ENCODE data around the gene NUDT13.
A peak's percentile ranks its signal among the peaks of the same experiment; 100 is the strongest.

Gene NUDT13

DNA sequence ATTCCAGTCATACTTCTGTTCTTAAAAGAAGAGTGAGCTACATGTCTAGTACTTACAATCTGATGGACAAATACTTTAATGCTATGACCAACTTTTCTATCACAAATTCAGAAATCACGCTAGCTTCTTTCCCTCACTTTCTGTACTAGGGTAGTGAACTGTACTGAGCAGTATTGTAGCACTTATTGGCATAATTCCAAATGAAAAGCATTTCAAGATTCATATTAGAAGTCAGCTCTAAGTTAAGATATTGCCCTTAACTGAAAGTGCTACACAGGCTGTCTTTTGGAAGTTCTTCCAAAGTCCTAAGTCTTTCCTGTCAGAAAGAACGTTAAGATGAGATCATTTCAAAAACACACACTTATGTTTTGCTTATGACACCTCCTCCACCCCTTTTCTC, 27.0 kb upstream of the NUDT13 start:
- Histone ChIP-seq H3K4me2 (no peak overlapping the region), H3K27ac (no peak overlapping the region), H3K4me3 (no peak overlapping the region), H3K4me1 (peaks cover 0 to 44% (median 0%) of the 10 kb centered on the region in 10 experiments; a peak in 6 of 20 replicates), H4K20me1 (peaks cover 0 to 99% (median 11%) of the 10 kb centered on the region in 11 experiments; a peak in 11 of 22 replicates), H3K9me3 (replicated peaks in 1 of 11) (no peaks in the 10 kb centered on the region), H3K36me3 (peaks cover 11 to 47% (median 31%) of the 10 kb centered on the region in 11 experiments; a peak in 21 of 22 replicates), H3K9ac (no peak overlapping the region), H3K27me3 (no peaks in the 10 kb centered on the region)
- TF ChIP-seq Cebpa-rat (IDR thresholded peaks at IDR 0.05) = no peak

DNA sequence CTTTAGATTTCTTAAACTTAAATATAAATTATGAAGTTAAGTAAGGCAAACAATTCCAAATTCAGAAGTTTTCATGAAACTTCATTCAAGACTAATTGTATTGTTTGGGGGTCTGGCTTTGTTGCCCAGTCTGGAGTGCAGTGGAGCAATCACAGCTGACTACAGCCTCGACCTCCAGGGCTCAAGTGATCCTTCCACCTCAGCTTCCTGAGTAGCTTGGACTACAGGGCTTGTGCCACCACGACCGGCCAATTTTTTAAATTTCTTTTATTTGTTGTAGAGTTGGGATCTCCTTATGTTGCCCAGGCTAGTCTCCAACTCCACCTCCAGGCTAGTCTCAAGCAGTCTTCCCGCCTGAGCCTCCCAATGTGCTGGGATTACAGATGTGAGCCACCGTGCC, 26.0 kb upstream of the NUDT13 start:
- Histone ChIP-seq H3K9me3 (replicated peaks in 1 of 11) (no peaks in the 10 kb centered on the region), H3K4me2 (no peak overlapping the region), H3K27ac (no peak overlapping the region), H4K20me1 (peaks cover 0 to 99% (median 9%) of the 10 kb centered on the region in 11 experiments; a peak in 11 of 22 replicates), H3K4me3 (no peak overlapping the region), H3K36me3 (peaks cover 8 to 49% (median 27%) of the 10 kb centered on the region in 11 experiments; a peak in 21 of 22 replicates), H3K4me1 (peaks cover 0 to 51% (median 0%) of the 10 kb centered on the region in 10 experiments; a peak in 6 of 20 replicates), H3K27me3 (no peaks in the 10 kb centered on the region), H3K9ac (no peak overlapping the region)
- TF ChIP-seq Cebpa-rat (IDR thresholded peaks at IDR 0.05) = no peak

DNA sequence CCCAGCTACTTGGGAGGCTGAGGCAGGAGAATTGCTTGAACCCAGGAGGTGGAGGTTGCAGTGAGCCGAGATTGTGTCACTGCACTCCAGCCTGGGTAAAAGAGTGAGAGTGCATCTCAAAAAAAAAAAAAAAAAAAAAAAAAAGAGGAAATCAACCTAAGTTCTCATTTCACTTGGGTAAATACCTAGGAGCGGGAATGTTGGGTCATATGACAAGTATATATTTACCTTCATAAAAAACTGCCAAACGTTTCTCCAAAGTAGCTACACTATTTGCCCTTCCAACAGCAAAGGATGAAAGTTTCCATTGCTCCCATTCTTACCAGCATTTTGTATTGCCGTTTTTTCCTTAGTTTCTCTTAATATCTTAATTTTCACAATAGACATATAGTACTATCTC, 23.4 kb upstream of the NUDT13 start:
- H3K9ac ChIP-seq = no peak overlapping the region
- no peaks in the 10 kb centered on the region for H3K9me3 ChIP-seq (replicated peaks in 1 of 11)
- TF ChIP-seq Cebpa-rat (IDR thresholded peaks at IDR 0.05) = no peak
- H3K4me3 ChIP-seq = no peak overlapping the region
- peak overlapping the region in 1 of 11 experiments; percentile 16; a peak in 1 of 22 replicates for H3K4me2 ChIP-seq
- H3K4me1 ChIP-seq = peaks cover 0 to 73% (median 0%) of the 10 kb centered on the region in 10 experiments; a peak in 8 of 20 replicates
- no peak overlapping the region for H3K27ac ChIP-seq
- peaks cover 0 to 100% (median 11%) of the 10 kb centered on the region in 11 experiments; a peak in 13 of 22 replicates for H4K20me1 ChIP-seq
- H3K36me3 ChIP-seq = peaks cover 8 to 59% (median 24%) of the 10 kb centered on the region in 11 experiments; a peak in 19 of 22 replicates
- no peaks in the 10 kb centered on the region for H3K27me3 ChIP-seq

DNA sequence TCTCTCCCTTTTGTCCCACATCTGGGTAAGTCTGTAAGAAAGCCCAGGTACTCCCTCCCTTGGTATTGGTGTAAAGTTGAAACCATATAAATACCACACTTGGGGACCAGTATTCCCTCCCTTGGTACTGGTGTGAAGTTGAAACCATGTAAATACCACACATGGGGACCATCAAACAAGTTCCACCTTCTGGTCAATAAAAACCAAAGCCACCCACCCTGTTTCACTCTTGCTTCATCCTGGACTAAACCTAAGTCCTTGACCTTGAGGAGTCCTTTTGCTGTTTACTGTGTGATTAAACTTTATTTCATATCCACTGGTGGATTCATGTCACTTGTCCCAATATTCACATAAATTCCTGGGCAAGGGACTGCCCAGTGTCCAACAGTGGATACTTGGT, 22.0 kb upstream of the NUDT13 start:
- Histone ChIP-seq H3K4me1 (peaks cover 0 to 87% (median 7%) of the 10 kb centered on the region in 10 experiments; a peak in 14 of 20 replicates), H3K36me3 (peaks cover 8 to 66% (median 27%) of the 10 kb centered on the region in 11 experiments; a peak in 18 of 22 replicates), H3K27me3 (no peaks in the 10 kb centered on the region), H3K27ac (no peak overlapping the region), H4K20me1 (peaks cover 0 to 100% (median 20%) of the 10 kb centered on the region in 11 experiments; a peak in 13 of 22 replicates), H3K4me3 (no peak overlapping the region), H3K4me2 (no peak overlapping the region), H3K9ac (no peak overlapping the region), H3K9me3 (replicated peaks in 1 of 11) (no peaks in the 10 kb centered on the region)
- no peak for TF ChIP-seq Cebpa-rat (IDR thresholded peaks at IDR 0.05)

DNA sequence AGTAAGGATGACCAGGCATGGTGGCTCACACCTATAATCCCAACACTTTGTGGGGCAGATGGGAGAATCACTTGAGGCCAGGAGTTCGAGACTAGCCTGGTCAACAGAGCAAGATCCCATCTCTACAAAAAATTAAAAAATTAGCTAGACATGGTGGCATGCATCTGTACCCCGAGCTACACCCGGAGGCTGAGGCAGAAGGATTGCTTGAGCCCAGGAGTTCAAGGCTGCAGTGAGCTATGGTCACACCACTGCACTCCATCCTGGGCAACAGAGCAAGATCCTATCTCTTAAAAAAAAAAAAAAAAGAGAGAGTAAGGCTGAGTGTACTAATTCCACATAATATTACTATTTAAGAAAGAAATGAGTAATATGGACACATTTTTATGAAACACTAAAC, 17.4 kb upstream of the NUDT13 start:
- H3K4me2 ChIP-seq = peak overlapping the region in 9 of 11 experiments; percentile 19 to 69 (median 35); a peak in 12 of 22 replicates
- peaks cover 4 to 72% (median 27%) of the 10 kb centered on the region in 11 experiments; a peak in 16 of 22 replicates for H4K20me1 ChIP-seq
- no peaks in the 10 kb centered on the region for H3K27me3 ChIP-seq
- H3K27ac ChIP-seq = no peak overlapping the region
- H3K36me3 ChIP-seq = peaks cover 5 to 43% (median 20%) of the 10 kb centered on the region in 11 experiments; a peak in 17 of 22 replicates
- peaks cover 18 to 67% (median 29%) of the 10 kb centered on the region in 10 experiments for H3K4me1 ChIP-seq
- no peak for TF ChIP-seq Cebpa-rat (IDR thresholded peaks at IDR 0.05)
- no peak overlapping the region for H3K4me3 ChIP-seq
- no peaks in the 10 kb centered on the region for H3K9me3 ChIP-seq (replicated peaks in 1 of 11)
- no peak overlapping the region for H3K9ac ChIP-seq

DNA sequence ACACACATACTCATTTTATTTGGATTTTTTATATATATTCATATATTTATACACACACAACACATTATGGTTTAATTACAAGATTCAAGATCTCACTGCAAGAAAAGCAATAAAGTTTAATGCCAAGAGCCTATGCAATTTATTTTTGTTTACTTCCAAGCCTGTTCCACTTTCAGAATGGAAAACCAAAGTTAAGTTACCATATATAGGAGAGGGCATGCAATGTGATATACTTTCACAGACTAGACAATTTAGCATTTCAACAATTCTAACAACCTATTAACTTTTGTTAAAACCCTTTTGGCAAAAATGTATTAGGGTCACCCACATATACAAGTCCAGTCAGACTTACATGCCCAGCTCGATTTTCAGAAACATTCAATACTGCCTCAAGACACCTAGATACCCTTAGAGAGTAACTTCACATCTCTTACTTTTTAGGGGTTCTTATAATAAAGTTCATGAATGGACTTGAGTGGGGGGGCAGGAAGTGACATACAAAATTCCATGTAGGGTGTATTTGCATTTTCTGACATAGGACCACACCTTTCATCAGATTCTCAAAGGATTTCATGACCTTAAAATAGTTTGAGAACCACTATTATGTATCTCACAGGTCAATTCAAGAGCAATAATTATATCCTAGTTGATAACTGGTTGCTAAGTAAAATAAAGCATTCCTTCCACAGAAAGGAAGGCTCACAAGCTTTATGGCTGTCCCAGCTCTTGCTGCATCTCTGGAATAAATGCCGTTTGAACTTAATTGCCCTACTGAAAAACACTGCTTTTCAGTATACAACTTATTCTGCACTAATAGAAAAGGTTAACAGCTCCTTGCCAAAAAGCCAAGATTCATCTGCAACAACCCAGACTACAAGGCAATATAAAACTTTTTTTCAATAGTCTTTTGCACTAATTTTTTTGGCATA, 16.1 kb upstream of the NUDT13 start:
- Histone ChIP-seq H3K9me3 (replicated peaks in 1 of 11) (no peaks in the 10 kb centered on the region), H3K27ac (peak overlapping the region in 8 of 11 experiments; percentile 86 to 94 (median 88); a peak in 15 of 22 replicates), H3K4me1 (peaks cover 18 to 71% (median 34%) of the 10 kb centered on the region in 10 experiments), H3K27me3 (no peaks in the 10 kb centered on the region), H3K36me3 (peaks cover 0 to 33% (median 20%) of the 10 kb centered on the region in 11 experiments; a peak in 18 of 22 replicates), H3K4me2 (peak overlapping the region; percentile 80 to 99 (median 89)), H4K20me1 (peaks cover 4 to 59% (median 27%) of the 10 kb centered on the region in 11 experiments; a peak in 16 of 22 replicates), H3K9ac (peak overlapping the region; percentile 85 to 96 (median 92); a peak in 19 of 22 replicates), H3K4me3 (peak overlapping the region; percentile 78 to 98 (median 87))
- no peak for TF ChIP-seq Cebpa-rat (IDR thresholded peaks at IDR 0.05)

DNA sequence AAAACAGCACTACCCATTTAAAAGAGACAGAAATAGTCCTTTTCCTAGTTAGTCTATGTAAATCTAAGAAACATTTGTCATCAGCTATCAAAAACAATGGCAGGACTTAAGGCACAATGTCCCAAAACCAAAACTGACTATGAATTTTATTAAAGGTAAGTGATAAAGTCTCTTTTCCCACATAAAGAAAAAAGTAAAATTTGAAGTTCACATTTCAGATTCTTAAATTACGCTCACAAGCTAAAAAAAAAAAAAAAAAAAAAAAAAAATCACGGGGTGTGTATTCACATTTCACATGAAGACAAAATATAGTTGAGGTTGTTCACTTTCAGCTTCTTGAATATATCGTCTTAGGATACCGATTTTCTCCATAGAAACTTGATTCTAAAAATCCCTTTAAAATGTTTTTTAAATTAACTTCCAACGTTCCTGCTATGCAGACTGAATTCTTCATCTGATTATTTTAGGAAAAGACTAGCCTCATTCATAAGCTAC, 15.2 kb upstream of the NUDT13 start:
- Histone ChIP-seq H3K27me3 (no peaks in the 10 kb centered on the region), H3K4me3 (peak overlapping the region; percentile 78 to 98 (median 87)), H3K9ac (peak overlapping the region; percentile 85 to 96 (median 92)), H3K27ac (peak overlapping the region; percentile 84 to 94 (median 88)), H3K36me3 (peaks cover 3 to 36% (median 20%) of the 10 kb centered on the region in 11 experiments; a peak in 20 of 22 replicates), H4K20me1 (peaks cover under 1 to 50% (median 23%) of the 10 kb centered on the region in 11 experiments; a peak in 16 of 22 replicates), H3K4me1 (peaks cover 18 to 68% (median 34%) of the 10 kb centered on the region in 10 experiments), H3K9me3 (replicated peaks in 1 of 11) (no peaks in the 10 kb centered on the region), H3K4me2 (peak overlapping the region; percentile 80 to 99 (median 89))
- no peak for TF ChIP-seq Cebpa-rat (IDR thresholded peaks at IDR 0.05)

DNA sequence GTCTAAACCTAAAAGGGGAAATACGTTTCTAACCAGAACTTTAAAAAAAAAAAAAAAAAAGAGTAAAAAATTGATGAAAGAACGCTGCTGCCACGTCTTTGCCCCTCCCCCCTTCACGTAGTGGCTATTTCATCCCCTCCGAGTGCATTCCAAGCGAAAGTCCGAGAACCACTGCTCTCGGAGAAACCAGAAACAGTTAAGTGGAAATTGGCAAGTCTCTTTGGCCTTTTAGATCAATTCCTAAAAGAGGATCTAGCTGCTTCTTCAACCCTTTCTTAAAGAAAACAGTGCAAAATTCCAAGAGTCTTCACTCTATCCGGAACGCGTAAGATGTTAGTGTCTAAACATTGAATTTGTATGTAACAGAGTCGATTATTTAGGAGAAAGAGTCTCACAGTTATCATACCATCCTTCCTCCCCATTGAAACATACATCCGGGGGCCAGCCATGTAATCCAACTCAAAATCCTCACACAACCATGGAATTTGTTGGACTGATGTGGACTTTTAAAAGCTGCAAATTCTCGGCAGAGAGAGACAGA, 14.7 kb upstream of the NUDT13 start:
- no peaks in the 10 kb centered on the region for H3K9me3 ChIP-seq (replicated peaks in 1 of 11)
- no peaks in the 10 kb centered on the region for H3K27me3 ChIP-seq
- H4K20me1 ChIP-seq = peaks cover 0 to 45% (median 21%) of the 10 kb centered on the region in 11 experiments; a peak in 16 of 22 replicates
- peaks cover 0 to 37% (median 20%) of the 10 kb centered on the region in 11 experiments; a peak in 20 of 22 replicates for H3K36me3 ChIP-seq
- H3K9ac ChIP-seq = peak overlapping the region; percentile 85 to 96 (median 92)
- H3K4me1 ChIP-seq = peaks cover 18 to 66% (median 34%) of the 10 kb centered on the region in 10 experiments
- peak overlapping the region; percentile 78 to 98 (median 87) for H3K4me3 ChIP-seq
- peak overlapping the region; percentile 80 to 99 (median 89) for H3K4me2 ChIP-seq
- TF ChIP-seq Cebpa-rat (IDR thresholded peaks at IDR 0.05) = no peak
- H3K27ac ChIP-seq = peak overlapping the region; percentile 84 to 94 (median 88)
